NT2/D1 (cell line): ENCODE data around the gene STK11.

ENCODE experiments used
- SUZ12 ChIP-seq: IDR thresholded peaks from 2 replicates; pipeline ENCODE4 v1.6.1; 2011; ENCODE audit not compliant: insufficient read length, insufficient read depth; ENCODE audit errors: extremely low read depth
- YY1 ChIP-seq: IDR thresholded peaks from 2 replicates; pipeline ENCODE4 v1.6.1; 2011; ENCODE audit not compliant: insufficient read length, insufficient read depth
- ZNF274 ChIP-seq: IDR thresholded peaks from 2 replicates; pipeline ENCODE4 v1.6.1; 2011; ENCODE audit warnings: mild to moderate bottlenecking, low read depth, low read length

DNA sequence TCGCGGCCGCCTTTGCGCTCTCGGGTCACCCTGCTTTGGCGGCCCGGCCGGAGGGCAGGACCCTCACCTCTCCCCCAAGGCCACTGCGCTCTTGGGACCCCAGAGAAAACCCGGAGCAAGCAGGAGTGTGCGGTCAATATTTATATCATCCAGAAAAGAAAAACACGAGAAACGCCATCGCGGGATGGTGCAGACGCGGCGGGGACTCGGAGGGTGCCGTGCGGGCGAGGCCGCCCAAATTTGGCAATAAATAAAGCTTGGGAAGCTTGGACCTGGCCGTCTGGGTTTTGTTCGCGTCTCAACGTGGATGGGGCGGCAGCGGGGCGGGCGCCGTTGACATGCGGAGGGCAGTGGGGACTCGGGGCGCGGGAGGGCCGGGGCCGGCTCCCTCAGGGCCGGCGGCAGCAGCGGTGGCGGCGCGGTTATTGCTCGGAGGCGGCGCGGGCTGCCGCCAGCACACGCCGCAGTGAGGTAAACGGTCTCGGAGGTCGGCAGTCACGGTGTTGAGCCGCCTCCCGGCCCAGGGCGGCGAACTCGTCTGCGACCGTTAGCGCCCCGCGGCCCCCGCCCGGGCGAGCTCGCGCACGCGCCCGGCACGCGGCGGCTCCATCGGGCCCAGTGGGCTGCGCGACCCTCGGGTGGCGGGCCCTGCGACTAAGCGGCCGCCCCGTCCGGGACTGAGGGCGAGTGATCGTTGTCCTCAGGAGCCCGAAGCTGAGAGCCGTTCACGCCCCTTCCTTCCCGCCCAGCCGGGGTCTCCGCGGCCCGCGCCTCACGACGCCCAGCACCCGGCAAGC, 22.8 kb downstream of the STK11 start:
- TF ChIP-seq SUZ12 (no peak), ZNF274 (no peak), YY1 (no peak)
